GM18909 (cell line): ENCODE data around the gene LRRN1.
"Not testable (repeated sequence)": the region's sequence is repeated elsewhere in the genome, so short reads cannot be mapped to it uniquely, and the experiment has no call there.

Experiments
- ATAC-seq: cut with Tn5 transposase; IDR thresholded peaks from one replicate; pipeline ENCODE4 v1.9.1; 2021; ENCODE audit warnings: mild to moderate bottlenecking; ENCODE audit not compliant: unreplicated experiment, poor library complexity

The LRRN1 gene

DNA sequence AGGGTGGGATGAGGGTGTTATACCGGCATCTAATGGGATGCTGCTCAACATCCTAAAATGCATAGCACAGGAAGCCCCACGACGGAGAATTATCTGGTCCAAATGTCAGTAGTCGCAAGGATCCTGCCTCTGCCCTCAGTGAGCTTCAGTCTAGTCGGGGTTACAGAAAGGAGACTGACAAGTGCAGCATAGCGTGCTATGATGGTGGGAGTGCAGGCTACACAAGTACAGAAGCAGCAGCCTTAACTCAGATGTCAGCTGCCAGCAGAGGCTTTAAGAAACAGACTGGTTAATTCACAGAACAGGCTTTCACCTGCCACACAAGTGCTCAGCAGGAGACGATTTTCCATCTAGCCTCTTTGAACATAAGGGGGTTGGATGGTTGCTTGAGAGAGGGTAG is 6.9 kb downstream of the LRRN1 start:
- no peak for ATAC-seq

DNA sequence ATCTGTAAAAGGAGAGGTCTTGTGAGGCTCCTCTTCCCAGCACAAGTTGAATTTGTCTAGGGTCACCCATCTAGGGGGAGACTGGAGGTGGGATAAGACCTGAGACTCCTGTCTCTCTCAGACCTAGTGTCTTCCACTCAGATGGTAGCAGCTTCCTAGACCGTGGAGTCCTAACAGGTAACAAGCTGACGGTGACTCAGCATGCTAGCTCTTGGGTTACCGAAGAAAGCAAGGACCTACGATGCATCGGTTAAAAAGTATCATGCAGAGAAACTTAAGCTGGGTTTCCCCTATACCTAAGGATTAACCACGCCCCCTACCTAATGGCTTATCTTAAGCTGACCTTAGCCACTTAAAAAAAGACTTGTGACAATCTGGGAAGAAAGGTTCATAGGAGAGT is 7.6 kb downstream of the LRRN1 start:
- ATAC-seq: no peak

DNA sequence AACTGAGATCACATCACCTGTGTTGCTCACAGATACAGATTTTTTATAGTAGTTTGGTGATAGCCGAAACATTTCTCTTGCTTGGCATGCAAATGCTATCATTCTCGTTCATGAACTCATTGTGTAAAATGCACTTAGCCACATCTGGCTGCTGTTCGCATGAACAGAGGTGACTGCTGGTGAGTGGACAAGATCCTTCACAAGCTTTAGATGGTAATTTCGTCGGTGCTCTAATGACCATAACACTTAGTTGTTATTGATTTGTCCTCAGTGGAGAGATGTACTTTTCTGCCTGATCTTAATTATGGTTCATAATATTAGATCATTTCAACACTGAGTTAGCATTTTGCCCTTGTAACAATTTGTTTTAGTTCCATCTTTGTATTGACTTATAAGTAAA is 13.8 kb downstream of the LRRN1 start:
- ATAC-seq: no peak

DNA sequence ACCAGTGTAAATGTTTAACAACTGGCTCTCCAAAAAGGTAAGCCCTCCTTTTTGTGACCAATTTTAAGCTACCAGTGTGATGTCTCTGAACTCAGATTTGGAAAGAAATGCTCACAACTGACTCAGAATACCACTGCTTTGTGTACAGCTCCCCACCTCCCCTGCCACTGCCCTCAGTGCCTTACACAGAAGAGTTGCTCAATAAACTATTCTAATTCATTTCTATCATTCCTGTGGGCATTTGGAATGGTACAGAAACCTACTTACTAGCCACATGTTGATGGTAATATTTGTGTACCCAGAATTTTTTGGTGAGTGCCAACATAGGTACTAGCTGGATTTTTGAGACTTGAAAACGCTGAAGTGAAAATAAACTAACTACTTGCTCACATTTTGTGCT is 16.0 kb downstream of the LRRN1 start:
- ATAC-seq: no peak

DNA sequence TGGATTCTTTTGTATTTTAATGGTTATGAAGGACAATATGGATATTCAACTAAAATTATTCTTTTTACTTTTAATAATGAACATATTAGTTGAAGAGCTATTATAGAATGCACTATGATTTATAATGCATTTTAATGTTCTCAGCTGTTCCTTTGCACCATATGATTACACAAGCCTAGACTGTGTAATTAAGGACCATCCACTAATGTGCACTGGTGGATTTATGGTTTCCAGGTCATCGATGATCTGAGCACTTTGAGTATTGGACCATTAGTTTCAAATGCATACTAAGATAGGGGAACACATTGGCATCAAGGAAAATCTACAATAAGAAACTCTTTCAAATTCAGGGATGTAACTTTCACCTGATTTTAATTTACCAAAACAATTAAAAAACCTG is 16.8 kb downstream of the LRRN1 start:
- no peak for ATAC-seq

DNA sequence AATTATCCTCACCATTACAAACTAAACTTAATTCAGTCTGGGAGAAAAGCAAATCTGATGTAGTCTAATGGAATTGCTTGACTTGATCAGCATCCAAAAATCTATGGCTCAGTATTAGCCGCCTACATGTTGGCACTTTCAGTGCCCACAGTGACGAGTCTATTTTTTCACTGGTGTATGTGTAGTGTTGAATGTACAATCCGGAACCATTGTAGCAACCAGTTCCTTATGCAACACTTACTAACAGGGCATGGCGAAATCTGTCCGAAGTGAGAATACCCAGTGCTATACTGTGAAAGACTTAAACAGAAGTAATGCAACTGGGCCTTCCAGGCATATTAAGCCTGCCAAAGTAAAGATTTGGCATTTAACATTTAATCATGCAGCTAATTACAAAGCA is 18.6 kb downstream of the LRRN1 start:
- ATAC-seq: no peak

DNA sequence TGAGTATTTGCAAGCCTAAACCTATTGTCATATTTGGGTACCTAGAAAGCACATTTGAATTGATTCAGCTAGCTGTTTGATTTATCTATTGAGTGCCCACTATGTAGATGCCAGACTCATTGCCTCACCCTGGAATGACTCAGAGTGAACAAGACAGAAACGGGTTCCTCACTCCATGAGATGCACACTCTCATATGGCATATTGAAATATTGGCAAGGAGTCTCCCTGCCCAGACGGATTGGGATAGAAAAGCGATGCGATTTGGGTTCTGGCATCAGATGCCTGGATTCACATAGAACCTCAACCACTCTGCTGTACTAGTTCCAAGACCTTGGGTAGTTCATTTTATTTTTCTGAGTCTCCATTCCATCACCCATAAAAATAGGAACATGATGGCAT is 22.5 kb downstream of the LRRN1 start:
- no peak for ATAC-seq

DNA sequence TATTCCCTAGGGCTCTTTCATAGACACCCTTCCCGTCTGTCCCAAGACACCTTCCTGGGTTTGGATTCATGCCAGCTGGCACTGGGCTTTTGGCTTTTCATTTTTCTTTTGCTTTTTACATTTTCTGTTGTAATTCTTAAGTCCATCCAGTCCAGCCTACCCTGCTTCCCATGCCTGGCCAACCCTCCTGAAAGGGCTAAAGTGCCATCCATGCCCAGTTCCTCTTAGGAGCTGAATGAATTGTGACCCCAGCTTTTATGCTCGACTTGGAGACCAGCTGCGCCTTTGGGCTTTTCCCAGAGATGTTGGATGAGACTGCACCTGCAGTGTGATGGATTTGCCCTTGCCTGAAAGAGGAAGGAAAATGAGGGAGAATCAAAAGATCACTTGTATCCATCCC is 25.8 kb downstream of the LRRN1 start:
- no peak for ATAC-seq

DNA sequence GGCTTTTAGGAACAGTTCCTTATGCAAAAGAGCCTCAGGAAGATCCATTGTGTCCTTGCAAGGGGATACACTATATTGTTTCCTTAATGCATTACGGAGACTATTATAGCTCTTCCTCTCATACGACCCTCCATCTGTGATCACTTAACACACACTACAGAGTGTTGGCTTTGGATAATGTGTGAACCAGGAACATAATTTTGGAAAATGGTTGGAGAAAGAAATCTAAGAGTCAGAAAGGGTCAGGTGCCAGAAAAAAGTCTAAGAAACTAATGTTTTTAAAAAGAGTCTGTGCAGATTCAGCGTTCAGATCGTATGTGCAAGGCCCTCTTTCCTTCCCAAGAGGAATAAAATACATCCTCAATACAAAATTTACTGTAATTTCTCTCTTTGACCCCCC is 27.3 kb downstream of the LRRN1 start:
- no peak for ATAC-seq

DNA sequence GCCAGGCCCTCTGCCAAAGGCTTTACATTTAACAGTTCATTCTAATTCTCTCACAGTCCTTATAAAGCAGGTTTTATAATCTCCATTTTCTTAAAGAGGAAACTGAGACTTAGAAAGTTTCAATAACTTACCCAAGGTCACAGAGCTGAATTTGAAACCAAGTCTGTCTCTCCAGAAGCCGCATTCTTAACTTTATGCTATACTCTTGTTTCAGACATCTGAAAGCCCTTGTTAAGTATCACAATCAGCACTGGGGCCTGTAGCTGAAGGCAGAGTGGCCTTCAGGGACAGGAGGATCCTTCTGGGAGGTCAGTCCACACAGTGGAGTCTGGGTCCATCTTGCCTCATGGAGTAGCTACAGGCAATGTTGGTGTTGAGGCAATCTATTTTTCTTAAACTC is 27.9 kb downstream of the LRRN1 start:
- no peak for ATAC-seq

DNA sequence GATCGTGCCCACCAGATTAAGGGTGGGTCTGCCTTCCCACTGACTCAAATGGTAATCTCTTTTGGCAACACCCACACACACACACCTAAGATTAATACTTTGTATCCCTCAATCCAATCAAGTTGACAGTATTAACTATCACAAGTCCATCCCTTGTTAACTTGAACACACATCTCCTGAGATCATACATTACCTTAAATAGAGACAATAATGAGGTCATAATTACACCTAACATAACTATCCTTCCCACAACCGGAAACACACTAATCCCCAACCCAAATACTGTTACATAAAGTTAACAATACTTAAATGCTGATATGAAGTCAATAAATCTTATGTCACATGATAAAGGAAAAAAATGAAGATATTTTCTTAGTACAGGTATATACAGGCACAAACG is 29.2 kb downstream of the LRRN1 start:
- not testable (repeated sequence) for ATAC-seq

DNA sequence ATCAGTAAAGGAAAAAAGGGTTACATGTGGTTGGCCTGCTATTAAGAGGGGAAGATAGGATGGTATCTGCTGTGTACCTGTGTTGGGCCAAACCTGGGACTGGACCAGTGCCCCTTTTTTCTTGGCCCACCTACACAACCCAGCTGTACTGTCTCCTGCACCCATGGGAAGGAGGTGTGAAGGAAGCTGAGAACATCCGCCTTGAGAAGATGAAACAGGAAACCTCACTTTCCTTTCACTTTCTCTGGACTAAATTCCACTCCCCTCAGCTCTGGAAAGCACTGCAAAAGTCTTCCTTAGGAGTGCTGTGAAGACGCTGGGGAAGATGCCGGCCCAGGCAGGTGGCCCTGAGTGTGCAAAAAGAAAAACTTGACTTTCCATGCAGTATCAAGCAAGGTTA is 37.6 kb downstream of the LRRN1 start:
- ATAC-seq: no peak

DNA sequence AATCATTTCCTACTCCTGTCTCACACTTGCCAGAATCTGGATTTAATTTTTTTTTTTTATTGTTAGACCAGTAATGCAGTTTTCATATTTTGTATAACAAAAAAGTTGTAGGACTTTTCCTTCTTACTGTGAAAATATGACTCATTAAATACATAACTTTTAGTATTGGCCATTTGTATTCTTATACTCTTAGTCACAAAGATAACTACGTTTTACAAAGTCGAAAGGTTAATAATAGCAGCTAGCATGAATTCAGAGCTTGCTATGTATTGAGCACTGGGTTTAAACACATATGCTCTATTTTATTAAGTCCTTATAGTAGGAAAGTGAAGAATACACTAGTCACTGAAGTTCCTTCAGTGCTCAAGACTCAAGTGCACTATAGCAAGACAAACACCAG is 43.1 kb downstream of the LRRN1 start:
- no peak for ATAC-seq

DNA sequence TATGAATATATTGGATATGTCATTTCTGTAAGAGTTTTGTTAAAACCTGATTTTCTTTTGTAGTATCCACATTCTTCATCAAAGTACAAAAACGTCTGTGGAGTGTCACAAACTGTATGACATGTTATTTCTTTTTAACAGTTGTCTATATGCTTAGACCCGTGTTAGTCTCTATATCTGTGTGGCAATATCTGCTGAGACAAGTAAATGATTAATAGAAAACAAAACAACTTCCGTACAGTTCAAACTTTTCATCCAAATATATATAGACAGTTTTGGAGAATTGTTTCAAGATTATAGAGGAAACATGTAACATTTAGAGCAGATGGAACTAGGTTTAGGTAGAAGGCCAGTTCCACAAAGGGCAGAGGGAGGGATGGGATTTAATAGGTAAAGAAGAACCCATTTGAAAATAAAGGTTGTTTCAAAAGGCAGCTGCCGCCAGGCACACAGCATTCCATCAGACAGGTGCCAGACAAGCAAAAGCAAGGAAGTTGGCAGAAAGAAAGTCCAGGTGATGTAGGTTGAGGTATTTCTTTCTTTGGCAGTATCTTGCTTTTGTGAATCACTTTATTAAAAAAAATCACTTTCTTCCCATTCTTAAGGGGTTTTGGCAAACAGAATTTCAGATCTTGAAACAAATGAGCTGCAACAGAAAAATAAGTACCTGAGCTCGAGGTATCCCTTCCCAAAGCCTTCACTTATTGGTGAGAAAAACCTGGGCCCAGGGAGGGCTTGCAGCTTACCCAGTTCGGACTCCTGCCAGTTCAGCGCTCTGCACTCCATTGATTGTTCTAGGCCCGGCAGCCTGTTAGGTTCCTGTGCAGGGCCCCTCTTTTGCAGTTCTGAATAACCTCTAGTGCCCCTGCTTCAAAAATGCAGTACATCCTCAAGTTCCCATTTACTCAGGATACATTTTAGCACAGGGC is 49.0 kb downstream of the LRRN1 start:
- no peak for ATAC-seq

DNA sequence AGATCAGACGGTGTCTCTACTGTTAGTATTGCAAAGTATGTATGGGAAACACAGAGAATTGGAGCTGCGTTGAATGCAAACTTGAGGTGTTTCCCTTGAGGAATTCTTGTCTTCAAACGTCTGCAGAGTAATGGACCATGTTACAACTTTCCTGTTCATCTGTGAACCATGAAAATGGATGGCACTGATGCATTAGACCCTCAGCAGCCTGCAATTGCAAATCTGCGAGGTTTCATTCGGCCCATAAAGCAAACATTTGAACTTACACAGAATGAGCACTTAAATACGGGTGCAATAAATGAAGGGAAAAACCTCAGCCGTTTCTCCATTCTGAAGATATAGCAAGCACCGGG is 49.7 kb downstream of the LRRN1 start:
- ATAC-seq: no peak

DNA sequence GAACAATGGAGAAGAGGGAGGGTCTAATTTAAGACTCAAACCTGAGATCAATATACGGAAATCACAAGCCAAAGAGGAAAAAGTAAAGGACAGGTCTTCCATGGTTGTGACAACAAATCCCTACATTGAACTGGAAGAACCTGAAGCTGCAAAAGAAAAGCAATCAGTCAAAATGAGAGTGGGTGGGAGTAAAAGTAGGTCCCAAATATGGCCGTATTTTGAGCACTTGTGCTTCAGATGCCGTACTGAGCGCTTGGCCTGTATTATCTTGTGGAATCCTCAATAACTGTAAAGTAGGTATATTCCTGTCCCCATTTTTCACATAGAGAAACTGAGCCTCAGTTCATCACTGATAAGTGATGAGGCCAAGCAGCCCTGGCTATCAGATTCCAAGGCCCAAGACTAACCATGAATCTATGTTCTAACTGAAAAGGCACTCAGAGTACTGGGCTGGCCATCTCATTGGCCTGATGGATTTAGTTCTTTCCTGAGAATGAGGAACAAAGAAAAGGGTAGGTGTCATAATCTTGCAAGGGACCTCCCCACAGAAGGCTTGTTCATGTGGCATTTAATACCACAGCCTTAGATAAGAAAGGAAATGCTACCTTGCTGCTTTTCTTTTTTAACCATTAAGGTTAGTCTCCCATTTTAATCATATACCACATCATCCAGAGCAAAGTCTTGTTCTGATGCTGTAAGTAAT is 52.5 kb downstream of the LRRN1 start:
- ATAC-seq: peak; percentile 96

DNA sequence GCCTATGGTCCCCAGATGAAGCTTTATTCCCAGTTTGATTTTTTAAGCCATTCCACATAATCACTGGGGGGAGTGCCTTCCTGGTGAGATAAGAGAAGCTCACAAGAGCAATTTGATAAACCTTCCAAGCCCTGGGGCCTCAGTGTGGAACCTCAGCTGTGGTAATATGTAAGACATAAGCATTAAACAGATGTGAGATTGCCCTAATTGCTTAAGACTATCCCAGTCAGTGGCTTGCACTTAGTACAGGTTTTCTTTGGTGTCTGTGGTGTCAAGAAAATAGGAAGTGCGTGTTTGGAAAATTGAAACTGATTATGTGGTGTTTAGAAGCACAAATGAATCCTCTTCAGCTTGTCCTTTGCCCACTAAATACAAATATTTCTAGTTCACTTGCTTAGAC is 54.3 kb downstream of the LRRN1 start:
- ATAC-seq: no peak

DNA sequence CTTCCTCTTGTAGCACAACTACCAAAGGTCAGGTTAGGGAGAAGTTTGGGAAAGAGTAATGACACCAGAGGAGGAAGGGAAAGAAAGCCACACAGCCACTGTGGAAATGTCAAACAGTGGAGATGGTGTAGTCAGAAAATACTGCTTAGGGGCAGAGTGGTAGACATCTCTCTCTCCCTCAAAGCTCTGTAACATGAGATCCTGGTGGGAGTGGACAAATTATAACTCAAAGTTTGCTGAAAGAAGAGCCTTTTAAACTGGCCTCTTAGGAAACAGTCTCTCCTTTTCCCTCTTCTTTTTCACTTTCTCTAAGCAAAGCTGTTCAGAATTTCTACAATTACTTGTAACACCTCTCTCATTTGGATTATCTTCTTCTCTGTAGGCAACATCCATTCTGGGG is 55.8 kb downstream of the LRRN1 start:
- no peak for ATAC-seq

DNA sequence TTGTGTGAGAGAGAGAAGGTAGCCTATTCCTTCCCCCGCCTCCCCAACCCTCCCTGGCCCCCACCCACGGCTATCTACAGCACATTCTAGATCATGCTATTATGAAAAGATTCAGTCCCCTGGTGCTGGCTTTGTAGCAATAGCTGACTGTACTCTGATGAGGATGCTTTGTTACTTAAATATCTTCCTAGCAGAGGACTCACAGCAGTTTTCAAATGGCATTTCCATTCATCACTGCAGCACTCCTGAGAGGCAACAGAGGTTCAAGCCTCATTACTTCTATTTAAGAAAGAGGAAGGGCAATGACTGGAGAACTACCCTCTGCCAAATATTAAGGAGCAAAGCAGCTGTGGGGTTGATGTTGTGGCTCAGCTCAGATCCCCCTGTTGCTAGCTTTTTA is 61.0 kb downstream of the LRRN1 start:
- no peak for ATAC-seq

DNA sequence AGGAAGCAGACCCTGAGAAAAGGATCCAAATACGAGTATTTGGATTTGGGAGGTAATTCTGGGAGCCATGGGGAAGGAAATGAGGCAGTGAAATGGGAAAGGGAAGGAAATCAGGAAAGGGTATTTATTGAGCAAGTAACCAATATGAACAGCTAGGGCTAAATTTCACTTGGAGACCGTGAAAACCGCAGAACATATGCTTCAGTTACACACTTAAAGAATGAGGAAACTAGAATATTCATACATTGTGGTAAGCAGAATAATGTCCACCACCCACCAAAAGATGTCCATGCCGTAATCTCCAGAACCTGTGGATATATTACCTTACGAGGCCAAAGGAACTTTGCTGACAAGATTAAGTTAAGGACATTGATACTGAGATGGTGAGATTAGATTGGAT is 63.3 kb downstream of the LRRN1 start:
- ATAC-seq: no peak

DNA sequence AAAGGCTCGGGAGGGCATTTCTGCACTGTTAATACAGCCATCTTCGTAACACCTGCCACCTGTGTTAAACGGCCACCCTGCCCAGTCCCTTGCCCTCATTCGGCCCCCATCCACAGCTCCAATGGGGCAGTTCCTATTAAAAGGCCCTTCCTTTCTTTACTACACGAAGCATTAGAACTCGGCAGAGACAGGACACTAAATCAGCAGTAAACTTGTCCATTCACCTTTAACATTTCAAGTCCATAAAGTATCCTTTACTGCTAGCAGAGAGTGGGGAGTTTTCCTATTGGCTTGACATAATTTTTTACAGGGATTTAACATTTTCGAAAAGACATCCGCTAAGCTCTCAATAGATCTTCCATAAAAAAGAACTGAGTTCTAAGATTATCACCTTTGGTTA is 76.3 kb downstream of the LRRN1 start:
- no peak for ATAC-seq

DNA sequence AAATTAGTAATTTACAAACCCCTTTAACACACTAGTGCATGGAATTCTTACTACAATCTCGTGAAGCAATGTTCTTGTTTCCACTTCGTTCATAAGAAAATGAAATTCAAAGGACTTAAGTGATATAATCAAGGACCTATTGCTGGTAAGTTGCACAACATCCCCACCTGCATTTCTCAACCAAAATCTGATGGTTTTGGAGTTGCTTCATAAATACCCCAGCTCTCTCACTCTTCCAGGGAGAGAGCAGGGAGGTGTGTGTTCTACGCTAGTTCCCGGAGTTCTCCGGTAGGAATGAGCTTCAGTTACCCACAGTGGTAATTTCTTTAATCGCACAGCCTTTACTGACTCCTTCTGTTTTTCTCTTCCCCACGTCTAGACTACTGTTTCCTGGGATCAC is 81.8 kb downstream of the LRRN1 start:
- ATAC-seq: no peak
